Muscle layer of colon (tissue), 2 donors: ENCODE data around the gene RAB34.

Source experiments
- H3K27ac ChIP-seq: one replicate; pipeline ENCODE4 v1.7.0; 2013; ENCODE audit warnings: low read depth, mild to moderate bottlenecking, low read length, moderate library complexity
- H3K27me3 ChIP-seq, 2 donors: one replicate each; pipeline ENCODE4 v1.7.0; 2013; ENCODE audit warnings: low read length in 2 of 2, mild to moderate bottlenecking in 2 of 2; ENCODE audit not compliant: insufficient read depth in 2 of 2, control insufficient read depth in 1 of 2
- H3K36me3 ChIP-seq: one replicate; pipeline ENCODE4 v1.7.0; 2013; ENCODE audit warnings: mild to moderate bottlenecking, low read length; ENCODE audit not compliant: insufficient read depth
- H3K4me1 ChIP-seq: one replicate; pipeline ENCODE4 v1.7.0; 2013; ENCODE audit warnings: mild to moderate bottlenecking, low read length; ENCODE audit not compliant: insufficient read depth
- H3K4me3 ChIP-seq, 2 donors: one replicate each; pipeline ENCODE4 v1.7.0; 2013; ENCODE audit warnings: low read length in 2 of 2, low read depth in 1 of 2, mild to moderate bottlenecking in 1 of 2, moderate library complexity in 1 of 2
- H3K9ac ChIP-seq: one replicate; pipeline ENCODE4 v1.7.0; 2013; ENCODE audit warnings: low read length
- H3K9me3 ChIP-seq: one replicate; pipeline ENCODE4 v1.7.0; 2013; ENCODE audit warnings: mild to moderate bottlenecking, low read length
- donor health status: abdominal sarcoma.
- donor health status: Adenocarcinoma of cecum.

Gene RAB34, protein sequence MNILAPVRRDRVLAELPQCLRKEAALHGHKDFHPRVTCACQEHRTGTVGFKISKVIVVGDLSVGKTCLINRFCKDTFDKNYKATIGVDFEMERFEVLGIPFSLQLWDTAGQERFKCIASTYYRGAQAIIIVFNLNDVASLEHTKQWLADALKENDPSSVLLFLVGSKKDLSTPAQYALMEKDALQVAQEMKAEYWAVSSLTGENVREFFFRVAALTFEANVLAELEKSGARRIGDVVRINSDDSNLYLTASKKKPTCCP

DNA sequence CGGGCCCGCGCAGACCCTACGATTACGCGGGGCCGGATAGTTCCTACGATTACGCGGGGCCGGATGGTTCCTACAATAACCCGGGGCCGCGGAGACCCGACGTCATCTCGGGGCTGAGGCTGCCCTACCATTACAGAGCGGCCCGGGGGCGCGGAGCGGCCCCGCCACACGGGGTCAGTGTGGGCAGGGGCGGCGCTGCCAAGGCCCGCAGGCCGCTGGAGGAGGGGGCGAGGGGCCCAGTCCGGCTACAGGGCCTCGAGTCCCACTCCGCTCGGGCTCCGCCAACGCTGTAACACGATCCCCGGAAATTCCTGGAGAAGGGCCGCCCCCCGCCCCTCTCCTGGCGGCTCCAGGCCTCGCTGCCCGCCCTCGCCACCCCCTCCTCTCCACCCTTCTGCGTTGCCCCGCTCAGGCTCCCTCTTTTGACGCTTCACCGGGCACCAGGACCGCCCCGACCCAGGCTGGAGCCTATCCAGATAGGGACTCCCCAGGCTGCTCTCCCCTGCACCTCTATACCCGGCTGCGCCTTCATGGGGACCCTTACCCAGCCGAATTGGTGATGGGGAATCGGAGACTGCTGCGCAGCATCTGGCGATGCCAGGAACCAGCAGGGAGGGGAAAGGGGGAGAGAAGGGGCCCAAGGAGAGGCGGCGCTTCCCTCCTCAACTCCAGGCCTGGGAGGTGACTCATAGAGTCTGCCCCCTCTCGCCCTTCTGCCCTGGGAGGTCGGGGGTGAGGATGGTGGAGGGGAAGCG, at the start of gene RAB34:
TSS of gene RAB34 (minus strand) at position 291 of the 755 bp plus-strand sequence. CDS start 602 bp downstream, outside the sequence.
- H3K4me3 ChIP-seq: peak within 1 kb of the TSS; percentile 71 to 87
- H3K9me3 ChIP-seq: no peaks in the 10 kb centered on the region
- peaks cover 34% of the 10 kb centered on the region for H3K36me3 ChIP-seq
- peak within 1 kb of the TSS; percentile 99 for H3K27ac ChIP-seq
- peaks cover 34% of the 10 kb centered on the region for H3K4me1 ChIP-seq
- H3K9ac ChIP-seq: peak within 1 kb of the TSS; percentile 88
- no peaks in the 10 kb centered on the region for H3K27me3 ChIP-seq

DNA sequence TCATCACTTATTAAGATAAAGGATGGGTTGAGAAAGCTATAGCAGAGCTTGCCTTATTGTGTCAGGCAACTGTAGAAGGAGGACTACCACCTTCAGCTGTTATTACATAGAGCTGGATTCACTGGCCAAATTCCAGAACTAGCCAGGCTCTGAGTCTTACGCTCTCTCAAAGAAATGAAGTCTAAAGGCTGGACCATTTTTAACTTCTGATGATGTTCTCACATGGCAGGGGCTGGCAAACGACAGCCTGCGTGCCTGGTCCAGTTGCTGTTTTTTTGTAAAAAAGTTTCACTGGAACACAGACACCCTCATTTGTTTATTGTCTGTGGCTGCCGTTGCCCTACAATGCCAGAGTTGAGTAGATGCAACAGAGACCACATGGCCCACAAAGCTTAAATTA, 47.4 kb upstream of the RAB34 start:
- Histone ChIP-seq H3K9me3 (no peaks in the 10 kb centered on the region), H3K9ac (no peak overlapping the region), H3K27me3 (no peaks in the 10 kb centered on the region), H3K4me3 (no peak overlapping the region), H3K36me3 (peaks cover 10% of the 10 kb centered on the region), H3K27ac (no peak overlapping the region), H3K4me1 (peaks cover 6% of the 10 kb centered on the region)

DNA sequence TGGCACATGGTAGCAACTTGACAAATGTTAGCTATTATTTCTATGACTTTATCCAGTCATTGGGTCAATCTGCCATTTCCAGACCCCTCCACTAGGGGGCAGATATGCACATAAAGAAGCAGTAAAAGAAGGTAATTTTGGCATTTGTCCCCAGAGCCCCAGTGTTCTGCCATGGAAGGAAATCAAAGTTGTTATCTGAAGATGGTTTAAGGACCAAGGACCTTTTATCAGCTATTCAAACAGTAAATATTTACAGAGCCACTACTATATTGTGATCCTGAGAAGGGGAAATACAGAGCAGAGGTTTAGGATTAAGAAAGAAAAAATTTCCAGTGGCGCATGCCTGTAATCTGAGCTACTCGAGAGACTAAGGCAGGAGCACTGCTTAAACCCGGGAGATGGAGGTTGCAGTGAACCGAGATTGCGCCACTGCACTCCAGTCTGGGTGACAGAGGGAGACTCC, 46.2 kb upstream of the RAB34 start:
- Histone ChIP-seq H3K27ac (no peak overlapping the region), H3K36me3 (peaks cover 15% of the 10 kb centered on the region), H3K4me3 (no peak overlapping the region), H3K9me3 (no peaks in the 10 kb centered on the region), H3K4me1 (peaks cover 6% of the 10 kb centered on the region), H3K27me3 (no peaks in the 10 kb centered on the region), H3K9ac (no peak overlapping the region)

DNA sequence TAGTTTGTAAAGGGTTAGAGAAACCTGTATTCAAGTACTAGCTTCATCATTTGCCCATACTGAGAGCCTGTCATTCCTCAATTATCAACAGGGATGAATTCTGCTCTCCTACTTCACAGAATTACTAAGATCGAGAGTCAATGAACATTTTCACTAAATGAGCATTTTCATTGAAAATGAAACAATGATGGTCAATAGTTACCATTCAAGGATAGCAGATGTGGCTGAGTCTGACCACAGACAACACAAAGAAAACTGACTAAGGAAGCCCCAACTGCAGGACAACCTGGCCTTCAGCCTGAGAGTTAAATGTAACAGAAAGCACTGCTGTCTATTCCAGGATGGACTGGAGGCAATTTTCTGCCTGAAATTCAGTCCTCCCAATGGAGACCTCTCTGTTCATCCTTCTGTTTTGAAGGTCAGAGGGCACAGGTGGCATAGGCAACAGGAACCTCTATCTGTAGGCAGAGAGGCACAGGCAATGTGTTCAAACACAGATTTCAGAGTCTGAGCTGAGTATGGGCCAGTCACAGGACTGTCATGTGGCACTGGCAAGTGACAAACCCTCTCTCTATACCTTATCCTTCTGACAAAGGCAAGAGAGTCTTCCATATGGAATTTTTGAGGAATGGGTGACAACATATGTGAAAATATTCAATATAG, 45.6 kb upstream of the RAB34 start:
- Histone ChIP-seq H3K9ac (no peak overlapping the region), H3K9me3 (no peaks in the 10 kb centered on the region), H3K36me3 (peaks cover 20% of the 10 kb centered on the region), H3K4me1 (peaks cover 6% of the 10 kb centered on the region), H3K4me3 (no peak overlapping the region), H3K27me3 (no peaks in the 10 kb centered on the region), H3K27ac (no peak overlapping the region)

DNA sequence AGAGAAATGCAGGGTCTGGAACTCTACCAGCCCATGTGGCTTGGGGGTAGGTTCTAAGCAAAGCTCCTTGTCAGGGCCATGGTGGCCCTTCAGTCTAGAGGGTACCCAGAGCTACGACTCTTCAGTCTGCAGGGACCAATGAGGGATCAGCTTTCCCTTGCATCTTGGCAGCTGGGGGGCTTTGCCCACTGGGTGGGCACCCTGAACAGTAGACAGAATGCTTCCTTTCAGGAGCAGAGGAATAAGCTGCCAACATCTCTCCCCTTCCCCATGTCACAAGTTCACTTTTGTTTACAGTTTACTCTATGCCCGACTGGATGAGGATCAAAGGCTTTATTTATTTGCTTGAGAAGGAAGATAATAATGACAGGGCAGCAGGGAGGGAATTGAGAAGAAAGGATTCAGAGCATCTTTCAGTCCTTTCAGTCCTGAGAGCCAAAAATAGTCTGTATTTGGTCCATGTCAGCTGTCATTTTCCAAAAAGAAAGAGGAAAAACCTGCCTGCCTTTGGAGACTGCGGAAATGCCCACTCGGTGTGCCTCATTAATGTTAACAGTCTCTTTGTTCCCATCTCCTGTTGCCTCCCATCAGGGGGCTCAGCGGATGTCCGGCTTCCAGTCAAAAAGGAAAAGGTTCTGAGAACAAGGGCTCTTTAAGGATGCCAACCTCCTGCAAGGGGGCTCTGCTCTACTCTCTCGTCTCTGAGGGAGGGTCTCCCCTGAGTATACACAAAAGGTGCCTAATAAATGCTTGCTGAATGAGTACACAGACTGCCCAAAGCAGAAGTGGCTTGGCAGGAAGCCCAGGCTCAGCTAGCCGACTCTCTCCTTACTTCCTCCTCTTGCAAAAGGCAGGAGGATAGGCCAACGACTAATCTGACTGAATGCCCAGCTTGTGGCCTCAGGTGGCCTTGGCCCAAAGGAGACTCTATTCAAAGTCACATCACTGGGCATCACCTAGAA, 43.2 kb upstream of the RAB34 start:
- H3K9ac ChIP-seq: no peak overlapping the region
- H3K4me3 ChIP-seq: no peak overlapping the region
- no peak overlapping the region for H3K27ac ChIP-seq
- H3K4me1 ChIP-seq: peaks cover 6% of the 10 kb centered on the region
- H3K9me3 ChIP-seq: no peaks in the 10 kb centered on the region
- no peaks in the 10 kb centered on the region for H3K27me3 ChIP-seq
- peaks cover 17% of the 10 kb centered on the region for H3K36me3 ChIP-seq

DNA sequence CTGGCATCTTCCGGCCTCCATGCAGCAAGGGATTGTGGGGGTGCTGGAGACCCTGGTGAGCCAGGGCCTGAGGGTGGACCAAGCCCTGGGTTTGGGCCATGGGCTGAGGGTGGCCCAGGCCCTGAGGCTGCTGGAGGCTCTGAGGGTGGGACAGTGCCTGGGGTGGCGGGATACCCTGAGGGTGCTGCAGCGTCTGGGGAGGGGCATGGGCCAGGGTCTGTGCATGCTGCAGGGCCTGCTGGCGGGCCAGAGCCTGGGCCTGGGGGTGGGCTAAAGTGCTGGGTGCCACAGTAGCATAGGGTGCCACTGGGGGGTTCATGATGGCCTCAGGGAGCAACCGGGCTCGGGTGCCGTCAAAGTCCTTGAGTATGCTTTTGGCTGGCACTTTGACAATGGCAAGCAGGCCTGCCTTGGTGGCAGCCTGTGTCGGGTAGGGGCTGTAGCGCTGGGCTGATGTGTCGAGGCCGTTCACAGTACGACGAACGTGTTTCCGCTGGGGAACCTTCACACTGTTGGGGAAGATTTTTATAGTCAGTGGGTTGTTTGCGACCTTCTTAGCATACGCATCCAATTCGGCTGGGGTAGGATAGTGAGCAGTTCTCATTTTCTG, 41.7 kb upstream of the RAB34 start:
- no peak overlapping the region for H3K4me3 ChIP-seq
- no peak overlapping the region for H3K27ac ChIP-seq
- peaks cover 6% of the 10 kb centered on the region for H3K4me1 ChIP-seq
- H3K36me3 ChIP-seq: peaks cover 11% of the 10 kb centered on the region
- no peaks in the 10 kb centered on the region for H3K27me3 ChIP-seq
- no peaks in the 10 kb centered on the region for H3K9me3 ChIP-seq
- no peak overlapping the region for H3K9ac ChIP-seq

DNA sequence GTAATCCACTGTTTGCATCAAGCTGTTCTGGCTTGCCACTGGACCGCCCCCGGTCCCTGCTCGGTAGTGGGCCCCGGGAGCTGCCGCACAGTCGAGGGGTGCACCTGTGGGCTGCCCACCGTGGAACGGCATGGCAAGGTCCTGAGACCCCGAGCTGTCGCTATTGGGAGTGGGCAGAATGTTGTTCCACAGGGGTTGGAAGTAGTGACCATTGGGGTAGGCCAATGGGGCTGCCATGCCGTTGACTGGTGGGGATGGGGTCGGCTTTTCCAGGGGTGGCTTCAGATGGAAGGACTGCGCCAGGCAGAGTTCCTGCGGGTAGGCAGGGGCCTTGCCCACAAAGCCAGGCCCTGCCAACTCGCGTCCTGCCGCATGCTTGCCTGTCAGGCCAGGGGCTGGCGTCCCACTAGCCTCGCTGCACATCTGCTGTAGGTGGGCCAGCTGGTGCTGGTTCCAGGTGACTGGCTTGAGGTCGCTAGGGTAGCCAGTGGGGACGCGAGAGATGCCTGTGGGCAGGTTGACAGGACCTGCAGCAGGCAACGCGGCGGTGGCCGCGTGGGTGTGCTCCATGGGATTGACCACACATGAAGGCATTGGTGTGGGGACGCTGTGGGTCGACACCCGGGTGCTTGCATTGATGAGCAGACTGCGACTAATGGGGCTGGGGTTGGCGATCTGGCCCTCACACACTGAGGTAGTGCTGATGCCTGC, 40.9 kb upstream of the RAB34 start:
- peaks cover 11% of the 10 kb centered on the region for H3K36me3 ChIP-seq
- no peak overlapping the region for H3K27ac ChIP-seq

DNA sequence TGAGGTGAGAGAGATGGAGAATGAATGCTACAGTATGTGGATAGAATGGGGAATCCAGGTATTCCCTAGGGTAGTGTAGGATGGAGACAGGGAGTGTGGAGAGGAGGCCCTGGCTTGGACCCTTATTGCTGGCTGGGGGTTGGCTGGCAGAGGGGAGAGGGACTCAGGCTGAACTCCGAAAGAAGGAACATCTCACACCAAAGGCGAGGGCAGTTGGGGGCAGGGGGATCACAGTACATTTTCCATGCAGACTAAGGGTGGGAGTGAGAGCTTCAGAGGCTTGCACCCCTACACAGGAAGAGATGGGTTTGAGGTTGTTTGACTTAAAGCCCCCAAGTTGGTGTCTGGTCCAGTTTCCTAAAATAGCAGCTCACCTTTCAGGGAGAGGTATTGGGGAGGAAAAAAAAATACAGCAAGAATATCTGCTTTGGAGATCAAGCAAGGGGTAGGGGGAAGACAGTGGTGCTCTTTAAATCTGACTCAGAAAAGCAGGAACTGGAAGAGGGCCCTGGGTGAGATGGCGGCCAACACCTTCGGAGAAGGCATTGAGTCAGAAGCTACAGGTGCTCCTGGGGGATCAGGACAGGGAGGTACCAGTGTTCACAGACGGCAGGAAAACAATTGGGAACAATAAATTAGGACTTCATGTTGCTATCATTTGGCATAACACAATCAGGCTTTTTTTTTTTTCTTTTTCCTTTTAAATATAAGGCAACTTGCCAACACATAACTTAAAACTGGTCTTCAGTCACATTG, 38.6 kb upstream of the RAB34 start:
- H3K4me1 ChIP-seq: no peaks in the 10 kb centered on the region
- no peak overlapping the region for H3K27ac ChIP-seq
- no peaks in the 10 kb centered on the region for H3K27me3 ChIP-seq
- no peak overlapping the region for H3K9ac ChIP-seq
- no peaks in the 10 kb centered on the region for H3K9me3 ChIP-seq
- H3K4me3 ChIP-seq: no peak overlapping the region
- H3K36me3 ChIP-seq: peaks cover 11% of the 10 kb centered on the region

More for the DNA sequence above, 40.9 kb upstream of the RAB34 start:
- no peak overlapping the region for H3K4me3 ChIP-seq
- H3K9ac ChIP-seq: no peak overlapping the region
- H3K27me3 ChIP-seq: no peaks in the 10 kb centered on the region
- peaks cover 2% of the 10 kb centered on the region for H3K4me1 ChIP-seq
- no peaks in the 10 kb centered on the region for H3K9me3 ChIP-seq

DNA sequence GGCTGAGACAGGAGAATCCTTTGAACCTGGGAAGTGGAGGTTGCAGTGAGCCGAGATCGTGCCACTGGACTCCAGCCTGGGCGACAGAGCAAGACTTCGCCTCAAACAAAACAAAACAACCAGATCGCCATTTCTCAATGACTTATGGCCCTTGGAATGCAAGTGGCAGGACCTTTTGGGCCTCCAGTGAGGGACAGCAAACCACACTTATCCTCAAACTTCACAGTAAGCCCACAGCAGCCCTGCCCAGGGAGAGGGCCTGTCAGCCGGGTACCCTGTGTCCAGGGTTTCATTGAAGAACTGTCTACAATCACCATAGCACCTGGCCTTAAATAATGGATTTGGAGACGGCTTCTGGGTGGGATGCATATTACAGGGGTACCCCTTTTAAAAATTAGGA, 37.8 kb upstream of the RAB34 start:
- H3K36me3 ChIP-seq: peaks cover 11% of the 10 kb centered on the region
- H3K27ac ChIP-seq: no peak overlapping the region
- no peaks in the 10 kb centered on the region for H3K4me1 ChIP-seq
- no peaks in the 10 kb centered on the region for H3K27me3 ChIP-seq
- H3K9ac ChIP-seq: no peak overlapping the region
- H3K4me3 ChIP-seq: no peak overlapping the region
- no peaks in the 10 kb centered on the region for H3K9me3 ChIP-seq
